Neural progenitor cell (in vitro differentiated cells): Measurements from ENCODE around the gene KCNC1.

Experiments
- EZH2phosphoT487 ChIP-seq: fragments of 200-600 bp; sonication (generic); IDR thresholded peaks from 2 replicates; pipeline ENCODE4 v1.6.1; 2017; ENCODE audit warnings: antibody characterized with exemption
- TF ChIP-seq, protein P1 (sequence below): fragments of 200-600 bp; sonication (generic); IDR thresholded peaks from 2 replicates; pipeline ENCODE4 v1.5.1; 2017; ENCODE audit warnings: antibody characterized with exemption, mild to moderate bottlenecking

- TF ChIP-seq EZH2phosphoT487: no peak
- TF ChIP-seq, protein P1, sequence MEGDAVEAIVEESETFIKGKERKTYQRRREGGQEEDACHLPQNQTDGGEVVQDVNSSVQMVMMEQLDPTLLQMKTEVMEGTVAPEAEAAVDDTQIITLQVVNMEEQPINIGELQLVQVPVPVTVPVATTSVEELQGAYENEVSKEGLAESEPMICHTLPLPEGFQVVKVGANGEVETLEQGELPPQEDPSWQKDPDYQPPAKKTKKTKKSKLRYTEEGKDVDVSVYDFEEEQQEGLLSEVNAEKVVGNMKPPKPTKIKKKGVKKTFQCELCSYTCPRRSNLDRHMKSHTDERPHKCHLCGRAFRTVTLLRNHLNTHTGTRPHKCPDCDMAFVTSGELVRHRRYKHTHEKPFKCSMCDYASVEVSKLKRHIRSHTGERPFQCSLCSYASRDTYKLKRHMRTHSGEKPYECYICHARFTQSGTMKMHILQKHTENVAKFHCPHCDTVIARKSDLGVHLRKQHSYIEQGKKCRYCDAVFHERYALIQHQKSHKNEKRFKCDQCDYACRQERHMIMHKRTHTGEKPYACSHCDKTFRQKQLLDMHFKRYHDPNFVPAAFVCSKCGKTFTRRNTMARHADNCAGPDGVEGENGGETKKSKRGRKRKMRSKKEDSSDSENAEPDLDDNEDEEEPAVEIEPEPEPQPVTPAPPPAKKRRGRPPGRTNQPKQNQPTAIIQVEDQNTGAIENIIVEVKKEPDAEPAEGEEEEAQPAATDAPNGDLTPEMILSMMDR: no peak
Observed at GRCh38 chr11:17805043-17805442, 70.5 kb downstream of the KCNC1 start.
